Thoracic aorta (tissue), 2 donors: ENCODE measurements around the gene RNF168. TPM values are rescaled to one million over a fixed set of nuclear protein-coding genes. Genes with fewer than 3 reads are reported as not detected.
"Not testable (repeated sequence)": the region's sequence is repeated elsewhere in the genome, so short reads cannot be mapped to it uniquely, and the experiment has no call there.

Source experiments
- ATAC-seq: fragments of 150-250 bp; one replicate; pipeline ENCODE4 v1.8.0; 2017; ENCODE audit warnings: low read depth; ENCODE audit not compliant: insufficient number of reproducible peaks, low FRiP score
- DNase-seq: peaks from one replicate; pipeline ENCODE4 v3.0.0-alpha.2; 2020; ENCODE audit warnings: low spot score
- H3K27ac ChIP-seq, 2 donors: fragments of 200-600 bp; sonication (generic); 1 replicate in 1 of 2; 2 replicates in 1 of 2; pipeline ENCODE4 v1.5.1; 2016; ENCODE audit warnings: mild to moderate bottlenecking in 2 of 2, moderate library complexity in 2 of 2
- H3K27me3 ChIP-seq: fragments of 200-600 bp; sonication (generic); replicated peaks from 2 replicates; pipeline ENCODE4 v1.6.0; 2016; ENCODE audit warnings: mild to moderate bottlenecking; ENCODE audit not compliant: insufficient read depth
- H3K36me3 ChIP-seq: fragments of 200-600 bp; sonication (generic); one replicate; pipeline ENCODE4 v1.5.1; 2016
- H3K4me1 ChIP-seq, 2 donors: fragments of 200-600 bp; sonication (generic); 1 replicate in 1 of 2; 2 replicates in 1 of 2; pipeline versions ENCODE4 v1.5.1 to v1.6.0; 2016; ENCODE audit warnings: low read depth in 2 of 2, mild to moderate bottlenecking in 1 of 2; ENCODE audit not compliant: control insufficient read depth in 1 of 2
- H3K4me3 ChIP-seq: fragments of 200-600 bp; sonication (generic); 2 replicates; pipeline ENCODE4 v1.5.1; 2016; ENCODE audit warnings: mild to moderate bottlenecking
- H3K9me3 ChIP-seq: fragments of 200-600 bp; sonication (generic); 2 replicates; pipeline ENCODE4 v1.5.1; 2016
- CTCF ChIP-seq: fragments of 200-600 bp; sonication (generic); IDR thresholded peaks from one replicate; pipeline ENCODE4 v1.5.1; 2019; ENCODE audit warnings: antibody characterized with exemption
- total RNA-seq, 2 donors: library from RNA; depleted of rRNA; stranded (reverse); fragments of >200 nt; gene quantifications; one replicate each; pipeline versions ENCODE4 v1.1.0 to v1.2.3, GENCODE V29; 2016

RNF168 gene
- total RNA-seq, 2 donors from 2014 or later: 24.0 to 30.8 TPM

- ATAC-seq (no peak), DNase-seq (no peak)
- Histone ChIP-seq H3K4me1 (peaks cover 12 to 16% of the 10 kb centered on the region in 2 donors), H3K36me3 (no peaks in the 10 kb centered on the region), H3K4me3 (no peak overlapping the region), H3K27me3 (no peaks in the 10 kb centered on the region), H3K27ac (peak overlapping the region; percentile 34 to 40), H3K9me3 (no peaks in the 10 kb centered on the region)
- no peak for TF ChIP-seq CTCF
Measured at GRCh38 chr3:196423044-196423781, 80.4 kb downstream of the RNF168 start.

DNA sequence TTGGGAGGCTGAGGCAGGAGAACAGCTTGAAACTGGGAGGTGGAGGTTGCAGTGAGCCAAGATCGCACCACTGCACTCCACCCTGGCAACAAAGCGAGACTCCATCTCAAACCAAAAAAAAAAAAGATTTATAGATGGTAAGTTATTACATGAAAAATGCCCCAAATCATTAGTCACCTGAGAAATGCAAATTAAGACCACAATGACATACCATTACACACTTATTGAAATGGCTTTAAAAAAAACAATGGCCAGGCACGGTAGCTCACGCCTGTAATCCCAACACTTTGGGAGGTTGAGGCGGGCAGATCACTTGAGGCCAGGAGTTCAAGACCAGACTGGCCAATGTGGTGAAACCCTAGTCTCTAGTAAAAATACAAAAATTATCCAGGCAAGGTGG, 81.9 kb downstream of the RNF168 start:
- H3K4me1 ChIP-seq: peaks cover 12 to 16% of the 10 kb centered on the region in 2 donors
- not testable (repeated sequence) for H3K27me3 ChIP-seq, H3K4me3 ChIP-seq, DNase-seq, H3K36me3 ChIP-seq, H3K27ac ChIP-seq, H3K9me3 ChIP-seq, ATAC-seq

DNA sequence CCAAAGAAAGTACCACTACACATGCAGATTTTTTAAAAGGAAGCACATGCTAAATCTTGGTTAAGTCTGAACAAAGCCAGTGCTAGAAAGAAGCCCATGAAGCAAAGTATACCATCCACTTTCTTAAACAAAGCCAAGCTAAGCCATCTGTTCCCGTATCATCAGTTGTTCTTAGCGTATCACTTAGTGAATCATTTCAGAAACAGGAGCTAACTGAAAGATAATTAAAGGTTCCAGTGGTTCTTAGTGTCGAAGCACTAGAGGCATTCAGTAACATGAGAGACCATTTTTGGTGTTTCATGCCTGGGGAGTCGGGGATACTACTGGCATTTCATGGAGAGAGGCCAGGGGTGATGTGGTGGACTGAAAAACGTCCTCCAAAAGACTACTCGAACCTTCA, 84.2 kb downstream of the RNF168 start:
- H3K4me1 ChIP-seq: peaks cover 12 to 16% of the 10 kb centered on the region in 2 donors
- H3K27ac ChIP-seq: no peak overlapping the region
- ATAC-seq: no peak
- no peaks in the 10 kb centered on the region for H3K36me3 ChIP-seq
- no peak overlapping the region for H3K4me3 ChIP-seq
- H3K27me3 ChIP-seq: no peaks in the 10 kb centered on the region
- DNase-seq: no peak
- no peak for TF ChIP-seq CTCF
- no peaks in the 10 kb centered on the region for H3K9me3 ChIP-seq

Other genes with a start within 250 kb of the RNF168 start
- gene PCYT1A, start 216.0 kb downstream of the RNF168 start, total RNA-seq: 100 to 1,000 TPM in 1 of 2 donors, 10 to 100 TPM in 1; 64.7 to 102 TPM
- 1 to 10 TPM in 1 of 2 donors, not detected in 1; 4.0 TPM for gene DYNLT2B, start 185.5 kb downstream of the RNF168 start, total RNA-seq
- gene TM4SF19, start 165.4 kb downstream of the RNF168 start, total RNA-seq: not detected
- gene UBXN7, start 71.3 kb downstream of the RNF168 start, total RNA-seq: 10 to 100 TPM; 21.1 to 22.2 TPM
- gene SMCO1, start 11.6 kb upstream of the RNF168 start, total RNA-seq: not detected
- 1 to 10 TPM; 5.6 to 6.7 TPM for gene WDR53, start 64.8 kb upstream of the RNF168 start, total RNA-seq
- 1 to 10 TPM; 2.0 to 9.7 TPM for gene FBXO45, start 64.9 kb upstream of the RNF168 start, total RNA-seq
- 10 to 100 TPM in 1 of 2 donors, 1 to 10 TPM in 1; 4.7 to 17.9 TPM for gene NRROS, start 135.9 kb upstream of the RNF168 start, total RNA-seq
- gene CEP19, start 208.5 kb upstream of the RNF168 start, total RNA-seq: 1 to 10 TPM in 1 of 2 donors, under 1 TPM in 1; 0.42 to 7.3 TPM
- gene PIGX, start 208.6 kb upstream of the RNF168 start, total RNA-seq: 10 to 100 TPM; 19.3 to 23.4 TPM
- 10 to 100 TPM; 41.7 to 47.0 TPM for gene PAK2, start 236.1 kb upstream of the RNF168 start, total RNA-seq